Left lobe of liver (tissue), 2 donors: ENCODE results near the gene SHISA6. TPM values are rescaled to one million over a fixed set of nuclear protein-coding genes. Genes with fewer than 3 reads are reported as not detected.

Experiments
- ATAC-seq: fragments of 200-7000 bp; cut with Tn5 transposase; one replicate; pipeline ENCODE4 v1.9.1; 2020; ENCODE audit warnings: mild to moderate bottlenecking, moderate library complexity
- DNase-seq: peaks from one replicate; pipeline ENCODE4 v3.0.0-alpha.2; 2020; ENCODE audit warnings: low spot score
- total RNA-seq: library from RNA; stranded (reverse); gene quantifications from one replicate; pipeline ENCODE4 v1.2.1, GENCODE V29; 2021
- donor health status: DM: no; HTN: no; CAD: no; lungs with moderate emphysema.
- donor health status: DM: no; HTN: yes; CAD: no.

The SHISA6 gene
- total RNA-seq, 1 donor from 2014 or later, result not detected

GRCh38 chr17:11264183-11264871 is 23.3 kb downstream of the SHISA6 start:
- no peak for DNase-seq
- ATAC-seq, result no peak

- ATAC-seq (no peak), DNase-seq (no peak)
Observed at GRCh38 chr17:11267999-11268575, 27.1 kb downstream of the SHISA6 start.

- ATAC-seq, result no peak
- DNase-seq, result no peak
Observed at GRCh38 chr17:11269210-11269609, 28.2 kb downstream of the SHISA6 start.

GRCh38 chr17:11272191-11272590 is 31.2 kb downstream of the SHISA6 start:
- DNase-seq, result no peak
- no peak for ATAC-seq

GRCh38 chr17:11273596-11273995 is 32.6 kb downstream of the SHISA6 start:
- ATAC-seq (no peak), DNase-seq (no peak)

GRCh38 chr17:11274106-11274505 is 33.1 kb downstream of the SHISA6 start:
- ATAC-seq (no peak), DNase-seq (no peak)

GRCh38 chr17:11276486-11276885 is 35.5 kb downstream of the SHISA6 start:
- no peak for ATAC-seq
- DNase-seq, result no peak

- no peak for DNase-seq
- ATAC-seq, result no peak
Observed at GRCh38 chr17:11278186-11278991, 37.4 kb downstream of the SHISA6 start.

GRCh38 chr17:11278992-11279270 is 37.9 kb downstream of the SHISA6 start:
- DNase-seq (no peak), ATAC-seq (no peak)

GRCh38 chr17:11279776-11280344 is 38.8 kb downstream of the SHISA6 start:
- DNase-seq, result no peak
- ATAC-seq, result no peak

GRCh38 chr17:11282586-11282985 is 41.6 kb downstream of the SHISA6 start:
- no peak for ATAC-seq

GRCh38 chr17:11284811-11285210 is 43.8 kb downstream of the SHISA6 start:
- ATAC-seq (no peak), DNase-seq (no peak)

More at GRCh38 chr17:11282586-11282985, 41.6 kb downstream of the SHISA6 start:
- DNase-seq, result no peak

- no peak for DNase-seq
- no peak for ATAC-seq
Observed at GRCh38 chr17:11285946-11286345, 44.9 kb downstream of the SHISA6 start.

GRCh38 chr17:11287791-11288190 is 46.8 kb downstream of the SHISA6 start:
- ATAC-seq, result no peak

GRCh38 chr17:11290814-11291213 is 49.8 kb downstream of the SHISA6 start:
- no peak for DNase-seq
- no peak for ATAC-seq

More at GRCh38 chr17:11287791-11288190, 46.8 kb downstream of the SHISA6 start:
- DNase-seq, result no peak

GRCh38 chr17:11292491-11292890 is 51.5 kb downstream of the SHISA6 start:
- ATAC-seq (no peak), DNase-seq (no peak)

- ATAC-seq (no peak), DNase-seq (no peak)
Observed at GRCh38 chr17:11293480-11293879, 52.5 kb downstream of the SHISA6 start.

- no peak for DNase-seq
- ATAC-seq, result no peak
Observed at GRCh38 chr17:11294826-11295225, 53.8 kb downstream of the SHISA6 start.

GRCh38 chr17:11296994-11297393 is 56.0 kb downstream of the SHISA6 start:
- ATAC-seq (peak; percentile 72), DNase-seq (no peak)

GRCh38 chr17:11298401-11298800 is 57.4 kb downstream of the SHISA6 start:
- DNase-seq, result no peak
- ATAC-seq, result no peak

GRCh38 chr17:11300201-11300600 is 59.2 kb downstream of the SHISA6 start:
- ATAC-seq (no peak), DNase-seq (no peak)

- no peak for ATAC-seq
- DNase-seq, result no peak
Observed at GRCh38 chr17:11300738-11301137, 59.7 kb downstream of the SHISA6 start.
